Fibroblast of skin of left quadriceps (primary cell): ENCODE data around the gene TSEN54.

ENCODE experiments used
- DNase-seq, 2 experiments: peaks; one replicate each; pipeline ENCODE4 v3.0.0-alpha.2; 2013; ENCODE audit warnings: low read depth in 2 of 2

TSEN54 gene

GRCh38 chr17:75564195-75564594 is 47.9 kb downstream of the TSEN54 start:
- DNase-seq: no peak

DNA sequence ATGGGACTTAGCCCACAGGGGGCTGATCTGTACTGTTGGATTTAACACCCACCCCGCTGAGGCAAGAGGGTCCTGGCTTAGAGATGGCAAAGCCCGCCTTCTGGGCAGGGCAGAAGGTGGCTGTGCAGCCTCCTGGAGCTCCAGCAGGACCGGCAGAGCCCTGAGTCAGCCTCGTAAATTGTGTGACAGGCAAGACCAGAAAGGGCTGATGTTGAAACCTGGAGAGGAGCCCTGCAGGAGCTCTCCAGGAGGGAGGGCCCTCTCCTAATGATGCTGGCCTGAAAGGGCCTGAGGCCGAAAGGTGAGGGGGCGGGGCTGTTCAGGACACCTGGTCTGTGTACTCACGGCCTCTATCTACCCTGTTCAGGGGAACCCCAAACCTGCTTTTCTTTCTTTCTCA is 48.7 kb downstream of the TSEN54 start:
- no peak for DNase-seq

DNA sequence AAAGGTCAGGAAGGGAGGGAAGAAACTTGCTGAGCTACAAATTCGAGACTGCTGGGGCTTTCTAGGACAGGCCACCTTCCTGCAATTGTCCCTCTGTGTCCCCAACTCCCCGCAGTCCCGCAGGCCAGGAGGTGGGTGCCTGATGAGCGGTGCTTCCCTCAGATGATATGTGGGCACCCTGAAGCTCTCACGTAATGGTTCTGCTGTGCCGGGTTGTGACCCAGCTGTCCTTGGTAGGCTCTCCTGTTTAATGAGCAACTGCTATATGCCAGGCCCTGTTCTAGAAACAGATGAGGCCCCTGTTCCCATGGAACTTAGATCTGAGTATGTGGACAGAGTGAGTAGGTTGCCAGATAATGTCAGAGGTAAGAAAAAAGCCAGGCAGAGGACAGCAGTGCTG is 49.3 kb downstream of the TSEN54 start:
- no peak for DNase-seq

- no peak for DNase-seq
Measured at GRCh38 chr17:75566416-75566815, 50.1 kb downstream of the TSEN54 start.

DNA sequence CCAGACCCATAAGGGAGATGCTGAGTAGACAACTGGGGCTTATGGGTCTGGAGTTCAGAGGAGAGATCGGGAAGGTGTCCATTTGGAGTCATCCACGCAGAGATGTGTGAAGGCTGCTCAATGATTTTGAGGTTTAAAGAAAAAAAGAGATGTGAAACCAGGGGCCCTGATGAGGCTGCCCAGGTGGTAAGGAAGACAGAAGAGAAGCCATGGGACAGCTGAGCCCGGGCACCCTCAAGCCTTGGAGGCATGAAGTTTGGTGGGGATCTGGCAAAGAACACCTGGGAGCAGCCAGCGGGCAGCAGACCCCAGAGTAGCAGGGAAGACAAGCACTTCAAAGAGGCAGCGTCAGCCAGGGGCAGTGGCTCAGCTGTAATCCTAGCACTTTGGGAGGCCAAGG is 50.5 kb downstream of the TSEN54 start:
- no peak for DNase-seq

DNA sequence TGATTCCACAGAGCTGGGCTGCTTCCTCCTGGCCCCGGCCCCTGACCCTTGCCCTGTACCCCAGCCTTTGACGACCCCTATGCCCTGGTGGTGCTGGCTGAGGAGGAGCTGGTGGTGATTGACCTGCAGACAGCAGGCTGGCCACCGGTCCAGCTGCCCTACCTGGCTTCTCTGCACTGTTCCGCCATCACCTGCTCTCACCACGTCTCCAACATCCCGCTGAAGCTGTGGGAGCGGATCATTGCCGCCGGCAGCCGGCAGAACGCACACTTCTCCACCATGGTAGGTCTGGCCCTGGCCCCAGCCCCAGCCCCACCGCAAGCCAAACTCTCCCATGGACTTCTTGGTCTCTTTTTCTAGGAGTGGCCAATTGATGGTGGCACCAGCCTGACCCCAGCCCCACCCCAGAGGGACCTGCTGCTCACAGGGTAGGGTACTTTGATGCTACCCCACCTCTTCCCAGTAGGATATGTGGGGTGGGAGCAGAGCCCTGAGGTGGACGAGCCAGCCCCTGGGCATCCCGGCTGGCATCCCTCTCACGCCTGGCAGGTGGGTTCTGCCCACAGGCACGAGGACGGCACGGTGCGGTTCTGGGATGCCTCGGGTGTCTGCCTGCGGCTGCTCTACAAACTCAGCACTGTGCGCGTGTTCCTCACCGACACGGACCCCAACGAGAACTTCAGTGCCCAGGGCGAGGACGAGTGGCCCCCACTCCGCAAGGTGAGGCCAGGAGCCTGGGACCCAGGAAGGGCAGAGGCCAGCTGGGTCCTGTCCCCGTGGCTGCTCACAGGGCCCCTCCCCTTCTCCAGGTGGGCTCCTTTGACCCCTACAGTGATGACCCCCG is 52.3 kb downstream of the TSEN54 start:
- no peak for DNase-seq

GRCh38 chr17:75570034-75570676 is 53.8 kb downstream of the TSEN54 start:
- DNase-seq: no peak

DNA sequence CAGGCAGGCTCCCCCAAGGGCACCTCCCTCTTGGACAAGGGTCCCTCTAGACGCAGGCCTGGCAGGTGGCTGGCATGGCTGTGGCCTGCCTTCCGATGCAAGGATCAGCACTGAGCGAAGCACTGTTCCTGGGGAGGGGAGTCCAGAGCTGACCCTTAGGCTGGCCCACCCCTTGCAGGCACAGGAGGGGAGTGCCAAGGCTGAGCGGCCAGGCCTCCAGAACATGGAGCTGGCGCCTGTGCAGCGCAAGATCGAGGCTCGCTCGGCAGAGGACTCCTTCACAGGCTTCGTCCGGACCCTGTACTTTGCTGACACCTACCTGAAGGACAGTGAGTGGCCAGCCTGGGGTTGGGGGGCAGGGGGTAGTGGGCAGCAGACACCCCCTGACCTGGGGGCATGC is 54.4 kb downstream of the TSEN54 start:
- DNase-seq: no peak

DNA sequence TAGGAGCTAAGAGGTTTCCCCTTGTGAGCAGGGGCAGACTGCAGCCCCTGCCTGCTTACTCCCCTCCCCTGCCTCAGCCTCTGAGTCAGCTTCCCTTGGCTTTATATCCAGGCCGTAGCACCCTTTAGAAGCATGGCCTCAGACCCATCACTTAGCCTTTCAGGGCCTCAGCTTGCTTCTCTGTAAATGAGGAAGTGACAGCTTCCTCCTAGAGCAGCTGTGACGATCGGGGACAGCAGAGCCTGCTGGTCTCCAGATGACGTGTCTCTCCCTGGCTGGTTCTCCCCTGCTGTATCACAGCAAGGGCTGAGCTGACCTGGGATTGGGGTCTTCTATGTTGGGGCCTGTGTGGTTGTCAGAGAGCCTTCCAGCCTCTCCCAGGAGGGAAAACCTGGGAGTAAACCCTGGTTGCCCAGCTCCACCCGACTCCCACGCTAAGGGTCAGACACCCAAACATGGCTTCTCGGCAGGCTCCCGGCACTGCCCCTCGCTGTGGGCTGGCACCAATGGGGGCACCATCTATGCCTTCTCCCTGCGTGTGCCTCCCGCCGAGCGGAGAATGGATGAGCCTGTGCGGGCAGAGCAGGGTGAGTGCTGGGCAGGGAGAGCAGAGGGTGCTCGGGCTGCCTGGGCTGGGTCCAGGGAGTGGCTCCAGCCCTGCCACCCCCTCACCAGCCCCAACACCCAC is 55.0 kb downstream of the TSEN54 start:
- no peak for DNase-seq

DNA sequence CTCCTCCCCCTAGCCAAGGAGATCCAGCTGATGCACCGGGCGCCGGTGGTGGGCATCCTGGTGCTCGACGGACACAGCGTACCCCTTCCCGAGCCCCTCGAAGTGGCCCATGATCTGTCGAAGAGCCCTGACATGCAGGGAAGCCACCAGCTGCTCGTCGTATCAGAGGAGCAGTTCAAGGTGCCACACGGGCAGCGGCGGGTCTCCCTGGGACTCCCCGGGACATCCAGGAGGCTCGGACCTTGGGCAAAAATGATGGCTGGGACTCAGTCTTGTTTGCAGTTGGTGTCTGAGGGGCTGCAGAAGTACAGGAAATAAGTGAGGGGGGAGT is 55.5 kb downstream of the TSEN54 start:
- no peak for DNase-seq

DNA sequence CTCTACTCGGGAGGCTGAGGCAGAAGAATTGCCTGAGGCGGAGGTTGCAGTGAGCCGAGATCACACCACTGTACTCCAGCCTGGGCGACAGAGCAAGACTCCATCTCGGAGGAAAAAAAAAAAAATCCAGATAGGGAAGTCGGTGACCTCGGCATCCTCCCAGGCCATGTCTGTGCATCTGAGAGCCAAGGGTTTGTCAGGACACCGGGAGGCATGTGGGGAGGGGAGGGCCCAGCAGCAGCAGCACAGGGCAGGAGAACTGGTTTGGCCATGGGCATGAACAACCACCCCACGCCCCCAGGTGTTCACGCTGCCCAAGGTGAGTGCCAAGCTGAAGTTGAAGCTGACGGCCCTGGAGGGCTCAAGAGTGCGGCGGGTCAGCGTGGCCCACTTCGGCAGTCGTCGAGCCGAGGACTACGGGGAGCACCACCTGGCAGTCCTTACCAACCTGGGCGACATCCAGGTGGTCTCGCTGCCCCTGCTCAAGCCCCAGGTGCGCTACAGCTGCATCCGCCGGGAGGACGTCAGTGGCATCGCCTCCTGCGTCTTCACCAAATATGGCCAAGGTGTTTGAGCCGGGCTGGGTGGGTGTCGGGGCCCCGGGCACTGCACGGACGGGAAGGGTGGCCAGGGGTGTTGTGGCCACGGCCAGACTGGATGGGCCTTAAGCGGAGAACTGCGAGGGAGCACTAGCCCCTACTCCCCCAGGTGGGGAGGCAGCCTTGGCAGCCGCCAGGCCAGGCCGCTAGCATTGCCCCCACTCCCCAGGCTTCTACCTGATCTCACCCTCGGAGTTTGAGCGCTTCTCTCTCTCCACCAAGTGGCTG is 56.6 kb downstream of the TSEN54 start:
- DNase-seq: no peak

DNA sequence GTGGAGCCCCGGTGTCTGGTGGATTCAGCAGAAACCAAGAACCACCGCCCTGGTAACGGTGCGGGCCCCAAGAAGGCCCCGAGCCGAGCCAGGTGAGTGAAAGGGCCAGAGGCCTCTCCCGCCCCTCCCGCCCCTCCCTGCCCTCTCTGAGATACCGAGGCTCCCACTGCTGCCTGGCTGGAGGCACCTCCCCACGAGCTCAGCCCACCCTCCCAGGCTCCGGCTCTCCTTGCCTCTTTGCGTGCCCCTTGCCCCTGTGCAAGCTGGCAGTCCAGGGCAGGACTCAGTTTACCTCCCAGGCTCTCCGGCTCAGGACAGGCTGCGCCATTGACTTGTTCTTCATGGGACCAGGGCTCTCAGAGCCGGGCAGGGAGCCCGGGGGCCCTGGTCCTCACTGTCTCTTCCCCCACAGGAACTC is 57.2 kb downstream of the TSEN54 start:
- no peak for DNase-seq

DNA sequence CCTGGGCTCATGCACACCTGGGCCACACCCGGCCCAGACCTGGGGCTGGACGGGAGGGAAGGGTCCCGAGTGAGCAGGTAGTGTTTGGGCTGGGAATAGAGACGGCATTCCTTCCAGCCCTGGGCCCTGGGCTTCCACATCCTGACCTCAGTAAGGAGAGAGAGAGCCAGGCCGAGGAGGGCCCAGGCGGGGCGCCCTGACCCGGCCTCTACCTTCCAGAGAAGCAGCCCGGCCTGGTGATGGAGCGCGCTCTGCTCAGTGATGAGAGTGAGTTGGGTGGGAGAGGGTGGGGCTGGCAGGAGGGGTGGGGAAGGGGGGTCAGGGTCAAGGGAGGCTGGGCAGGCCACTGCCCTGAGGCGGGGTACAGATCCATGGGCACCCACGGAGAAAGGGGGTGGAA is 57.7 kb downstream of the TSEN54 start:
- no peak for DNase-seq
